ENCODE results near the gene STK32C.

The STK32C gene

GRCh38 chr10:132192991-132193665, 114.6 kb downstream of the STK32C start:
- TF ChIP-seq FOXP2 (optimal IDR thresholded peaks at IDR 0.05; ENCODE audit: borderline replicate concordance, extremely low read depth, extremely low read length, insufficient read depth) (no peak), POLR2AphosphoS5 (IDR thresholded peaks at IDR 0.05; ENCODE audit: low read depth, low read length) (no peak)

- TF ChIP-seq SIN3A (IDR thresholded peaks at IDR 0.05; ENCODE audit: borderline replicate concordance, insufficient read depth, low read length) = no peak
- no peak for TF ChIP-seq POLR2AphosphoS5 (IDR thresholded peaks at IDR 0.05; ENCODE audit: low read depth, low read length)
- no peak for TF ChIP-seq FOXP2 (optimal IDR thresholded peaks at IDR 0.05; ENCODE audit: borderline replicate concordance, extremely low read depth, extremely low read length, insufficient read depth)
- no peak for TF ChIP-seq REST (IDR thresholded peaks at IDR 0.05; ENCODE audit: insufficient read depth in 1 of 2, low read depth in 2 of 2, low read length in 2 of 2)
- no peak for TF ChIP-seq TAF1 (IDR thresholded peaks at IDR 0.05; ENCODE audit: borderline replicate concordance, insufficient read depth, low read length)
Measured at GRCh38 chr10:132192076-132192975, 115.4 kb downstream of the STK32C start.

- TF ChIP-seq TAF1 (IDR thresholded peaks at IDR 0.05; ENCODE audit: borderline replicate concordance, insufficient read depth, low read length) (no peak), SIN3A (IDR thresholded peaks at IDR 0.05; ENCODE audit: borderline replicate concordance, insufficient read depth, low read length) (no peak), POLR2AphosphoS5 (IDR thresholded peaks at IDR 0.05; ENCODE audit: low read depth, low read length) (no peak), REST (IDR thresholded peaks at IDR 0.05; ENCODE audit: insufficient read depth in 1 of 2, low read depth in 2 of 2, low read length in 2 of 2) (no peak), FOXP2 (optimal IDR thresholded peaks at IDR 0.05; ENCODE audit: borderline replicate concordance, extremely low read depth, extremely low read length, insufficient read depth) (no peak)
Measured at GRCh38 chr10:132189810-132190422, 117.8 kb downstream of the STK32C start.

- TF ChIP-seq FOXP2 (optimal IDR thresholded peaks at IDR 0.05; ENCODE audit: borderline replicate concordance, extremely low read depth, extremely low read length, insufficient read depth) (no peak), REST (IDR thresholded peaks at IDR 0.05; ENCODE audit: insufficient read depth in 1 of 2, low read depth in 2 of 2, low read length in 2 of 2) (no peak), SIN3A (IDR thresholded peaks at IDR 0.05; ENCODE audit: borderline replicate concordance, insufficient read depth, low read length) (no peak), POLR2AphosphoS5 (IDR thresholded peaks at IDR 0.05; ENCODE audit: low read depth, low read length) (no peak), TAF1 (IDR thresholded peaks at IDR 0.05; ENCODE audit: borderline replicate concordance, insufficient read depth, low read length) (no peak)
Measured at GRCh38 chr10:132189016-132189415, 118.7 kb downstream of the STK32C start.

GRCh38 chr10:132188331-132188730, 119.4 kb downstream of the STK32C start:
- TF ChIP-seq REST (IDR thresholded peaks at IDR 0.05; ENCODE audit: insufficient read depth in 1 of 2, low read depth in 2 of 2, low read length in 2 of 2) = no peak
- TF ChIP-seq FOXP2 (optimal IDR thresholded peaks at IDR 0.05; ENCODE audit: borderline replicate concordance, extremely low read depth, extremely low read length, insufficient read depth) = no peak
- TF ChIP-seq TAF1 (IDR thresholded peaks at IDR 0.05; ENCODE audit: borderline replicate concordance, insufficient read depth, low read length) = no peak
- no peak for TF ChIP-seq SIN3A (IDR thresholded peaks at IDR 0.05; ENCODE audit: borderline replicate concordance, insufficient read depth, low read length)
- no peak for TF ChIP-seq POLR2AphosphoS5 (IDR thresholded peaks at IDR 0.05; ENCODE audit: low read depth, low read length)

All from PFSK-1 (cell line).